ENCODE measurements around the gene HMGCLL1.

DNA sequence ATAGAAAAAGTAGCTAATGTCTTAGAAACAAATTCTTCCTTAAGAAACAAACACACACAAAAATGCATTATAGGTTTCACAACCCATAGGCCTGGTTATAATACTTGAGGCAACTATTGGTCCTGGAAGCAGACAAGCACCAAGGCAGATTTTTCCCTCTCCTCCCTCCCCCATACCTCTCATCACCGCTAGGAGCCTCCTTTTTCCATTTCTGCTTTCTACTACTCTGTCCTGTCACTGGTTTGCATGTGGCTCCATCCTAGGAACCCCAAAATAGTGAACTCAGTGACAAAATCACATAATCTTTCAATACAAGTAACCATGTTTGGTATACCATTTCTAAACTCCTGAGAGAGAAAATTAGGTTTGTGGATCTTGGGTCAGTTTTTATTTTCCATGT is 66.1 kb downstream of the HMGCLL1 start:
- TF ChIP-seq ARNTL (CRISPR knock-in tag; IDR thresholded peaks at IDR 0.05; ENCODE audit: borderline replicate concordance, low read depth) (no peak), ZFP3 (CRISPR knock-in tag; IDR thresholded peaks at IDR 0.05) (no peak), TCF4 (CRISPR knock-in tag; IDR thresholded peaks at IDR 0.05; ENCODE audit: borderline replicate concordance) (no peak), OSR1 (CRISPR knock-in tag; IDR thresholded peaks at IDR 0.05) (no peak), CREB5 (CRISPR knock-in tag; IDR thresholded peaks at IDR 0.05; ENCODE audit: low read depth) (no peak), PPARA (CRISPR knock-in tag; IDR thresholded peaks at IDR 0.05; ENCODE audit: borderline replicate concordance) (no peak), TSHZ2 (CRISPR knock-in tag; IDR thresholded peaks at IDR 0.05) (no peak), POU6F1 (CRISPR knock-in tag; IDR thresholded peaks at IDR 0.05; ENCODE audit: borderline replicate concordance, low read depth) (no peak), SNAI2 (CRISPR knock-in tag; IDR thresholded peaks at IDR 0.05) (no peak), ESRRG (CRISPR knock-in tag; IDR thresholded peaks at IDR 0.05) (no peak), ZNF70 (CRISPR knock-in tag; IDR thresholded peaks at IDR 0.05) (no peak)
- TF ChIP-seq, protein P1, sequence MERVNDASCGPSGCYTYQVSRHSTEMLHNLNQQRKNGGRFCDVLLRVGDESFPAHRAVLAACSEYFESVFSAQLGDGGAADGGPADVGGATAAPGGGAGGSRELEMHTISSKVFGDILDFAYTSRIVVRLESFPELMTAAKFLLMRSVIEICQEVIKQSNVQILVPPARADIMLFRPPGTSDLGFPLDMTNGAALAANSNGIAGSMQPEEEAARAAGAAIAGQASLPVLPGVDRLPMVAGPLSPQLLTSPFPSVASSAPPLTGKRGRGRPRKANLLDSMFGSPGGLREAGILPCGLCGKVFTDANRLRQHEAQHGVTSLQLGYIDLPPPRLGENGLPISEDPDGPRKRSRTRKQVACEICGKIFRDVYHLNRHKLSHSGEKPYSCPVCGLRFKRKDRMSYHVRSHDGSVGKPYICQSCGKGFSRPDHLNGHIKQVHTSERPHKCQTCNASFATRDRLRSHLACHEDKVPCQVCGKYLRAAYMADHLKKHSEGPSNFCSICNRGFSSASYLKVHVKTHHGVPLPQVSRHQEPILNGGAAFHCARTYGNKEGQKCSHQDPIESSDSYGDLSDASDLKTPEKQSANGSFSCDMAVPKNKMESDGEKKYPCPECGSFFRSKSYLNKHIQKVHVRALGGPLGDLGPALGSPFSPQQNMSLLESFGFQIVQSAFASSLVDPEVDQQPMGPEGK (CRISPR knock-in tag; IDR thresholded peaks at IDR 0.05; ENCODE audit: borderline replicate concordance): no peak

Data from SK-N-SH treated with all-trans-retinoic acid at 6 μM for 48 hours (cell line).